NCI-H2029 treated with DMSO at 0.1 percent for 48 hours (cell line): ENCODE measurements around the gene COL2A1.

Source experiments
- DNase-seq: peaks from one replicate; lab custom pipeline; 2025; lab: John Stamatoyannopoulos, UW

Gene COL2A1

GRCh38 chr12:48012070-48012469 lies 7.8 kb upstream of the COL2A1 start:
- DNase-seq: no peak

- DNase-seq: no peak
Observed at GRCh38 chr12:48010366-48010970, 6.2 kb upstream of the COL2A1 start.

GRCh38 chr12:48009471-48009870 lies 5.2 kb upstream of the COL2A1 start:
- no peak for DNase-seq

- no peak for DNase-seq
Observed at GRCh38 chr12:48008950-48009349, 4.7 kb upstream of the COL2A1 start.

- no peak for DNase-seq
Observed at GRCh38 chr12:48008349-48008748, 4.1 kb upstream of the COL2A1 start.

- DNase-seq: no peak
Observed at GRCh38 chr12:48007206-48007605, 2.9 kb upstream of the COL2A1 start.

- no peak for DNase-seq
Observed at GRCh38 chr12:48005750-48006021, 1.4 kb upstream of the COL2A1 start.

- DNase-seq: no peak
Observed at GRCh38 chr12:48005001-48005749, 899 bp upstream of the COL2A1 start.

- DNase-seq: no peak
Observed at GRCh38 chr12:48003226-48004052, 837 bp downstream of the COL2A1 start.

GRCh38 chr12:48002773-48003218 lies 1.5 kb downstream of the COL2A1 start:
- DNase-seq: no peak

- no peak for DNase-seq
Observed at GRCh38 chr12:48002414-48002730, 1.9 kb downstream of the COL2A1 start.

- DNase-seq: no peak
Observed at GRCh38 chr12:48001505-48002413, 2.5 kb downstream of the COL2A1 start.

GRCh38 chr12:48000878-48001504 lies 3.3 kb downstream of the COL2A1 start:
- no peak for DNase-seq

GRCh38 chr12:47999816-48000215 lies 4.5 kb downstream of the COL2A1 start:
- no peak for DNase-seq

GRCh38 chr12:47997321-47997720 lies 7.0 kb downstream of the COL2A1 start:
- DNase-seq: no peak

GRCh38 chr12:47995981-47996401 lies 8.3 kb downstream of the COL2A1 start:
- DNase-seq: peak; percentile 82

- DNase-seq: no peak
Observed at GRCh38 chr12:47993491-47993890, 10.8 kb downstream of the COL2A1 start.

GRCh38 chr12:47992776-47993175 lies 11.5 kb downstream of the COL2A1 start:
- DNase-seq: no peak

GRCh38 chr12:47991106-47992061 lies 12.9 kb downstream of the COL2A1 start:
- no peak for DNase-seq

- DNase-seq: no peak
Observed at GRCh38 chr12:47990351-47991105, 13.7 kb downstream of the COL2A1 start.
